ENCODE results near the gene MS4A6E. TPM values are rescaled to one million over a fixed set of nuclear protein-coding genes. Genes with fewer than 3 reads are reported as not detected.

Gene MS4A6E
- total RNA-seq, 1 experiment from 2014 or later = not detected

- ChIA-PET POLR2A (no interaction called here), RAD21 (ENCODE audit: low non-redundant PET in 1 of 2, low total read pairs in 2 of 2, uncharacterized antibody in 2 of 2, unreplicated experiment in 2 of 2) (no interaction called here), CTCF (no interaction called here)
- Histone ChIP-seq H3K36me3 (ENCODE audit: control insufficient read depth in 1 of 2, insufficient read depth in 2 of 2, low read length in 2 of 2) (no peaks in the 10 kb centered on the region), H3K9me2 (ENCODE audit: insufficient read depth) (no peaks in the 10 kb centered on the region), H3K9ac (ENCODE audit: low read length) (no peak overlapping the region), H3K79me2 (ENCODE audit: insufficient read depth, low read length) (no peaks in the 10 kb centered on the region), H3K4me3 (replicated peaks in 1 of 2; ENCODE audit: low read depth in 1 of 2, low read length in 2 of 2) (no peak overlapping the region), H3K4me2 (ENCODE audit: low read length) (no peak overlapping the region), H3K27ac (ENCODE audit: low read depth, low read length) (no peak overlapping the region), H3K9me3 (ENCODE audit: control insufficient read depth in 1 of 2, insufficient read depth in 1 of 2, low read depth in 1 of 2, low read length in 2 of 2) (no peaks in the 10 kb centered on the region), H3K4me1 (ENCODE audit: control insufficient read depth in 1 of 2, insufficient read depth in 2 of 2, low read length in 2 of 2) (no peaks in the 10 kb centered on the region), H4K20me1 (ENCODE audit: insufficient read depth) (no peaks in the 10 kb centered on the region), H2AFZ (ENCODE audit: low read depth, low read length, poor library complexity, severe bottlenecking) (no peak overlapping the region), H3K27me3 (ENCODE audit: insufficient read depth, low read length) (no peaks in the 10 kb centered on the region; the same call in 1 of the 2 replicates)
- DNase-seq (ENCODE audit: low read depth, low spot score) (no peak), ATAC-seq (no peak)
- intact Hi-C loops (cut with micrococcal nuclease) = no loop called here
- TF ChIP-seq SRF (IDR thresholded peaks at IDR 0.05; ENCODE audit: low read depth) = no peak
- no peak for TF ChIP-seq CBX3 (IDR thresholded peaks at IDR 0.05; ENCODE audit: low read depth)
- TF ChIP-seq EGR1 (IDR thresholded peaks at IDR 0.05; ENCODE audit: low read depth) = no peak
- TF ChIP-seq POLR2AphosphoS5 (IDR thresholded peaks at IDR 0.05; ENCODE audit: low read depth, low read length) = no peak
- TF ChIP-seq YY1 (IDR thresholded peaks at IDR 0.05; ENCODE audit: extremely low read depth, insufficient replicate concordance, low read depth, low read length) = no peak
- TF ChIP-seq EZH2phosphoT487 (IDR thresholded peaks at IDR 0.05; ENCODE audit: borderline replicate concordance) = no peak
- BruUV-seq (replicated peaks) = no TSS peak
Measured at GRCh38 chr11:60349990-60350389, 22.9 kb downstream of the MS4A6E start.

- no peak overlapping the region for H3K4me3 ChIP-seq (replicated peaks in 1 of 2; ENCODE audit: low read depth in 1 of 2, low read length in 2 of 2)
- peaks cover 0 to 5% of the 10 kb centered on the region in 2 experiments; a peak in 1 of 4 replicates for H3K9me3 ChIP-seq (ENCODE audit: control insufficient read depth in 1 of 2, insufficient read depth in 1 of 2, low read depth in 1 of 2, low read length in 2 of 2)
- intact Hi-C loops (cut with micrococcal nuclease) = no loop called here
- no peaks in the 10 kb centered on the region for H4K20me1 ChIP-seq (ENCODE audit: insufficient read depth)
- H2AFZ ChIP-seq (ENCODE audit: low read depth, low read length, poor library complexity, severe bottlenecking) = no peak overlapping the region
- CTCF ChIA-PET = no interaction called here
- H3K79me2 ChIP-seq (ENCODE audit: insufficient read depth, low read length) = no peaks in the 10 kb centered on the region
- no peaks in the 10 kb centered on the region for H3K4me1 ChIP-seq (ENCODE audit: control insufficient read depth in 1 of 2, insufficient read depth in 2 of 2, low read length in 2 of 2)
- BruUV-seq (replicated peaks) = no TSS peak
- no peak overlapping the region for H3K4me2 ChIP-seq (ENCODE audit: low read length)
- ATAC-seq (no peak), DNase-seq (ENCODE audit: low read depth, low spot score) (no peak)
- POLR2A ChIA-PET = no interaction called here
- H3K27me3 ChIP-seq (ENCODE audit: insufficient read depth, low read length) = no peaks in the 10 kb centered on the region
- H3K27ac ChIP-seq (ENCODE audit: low read depth, low read length) = no peak overlapping the region
- H3K9ac ChIP-seq (ENCODE audit: low read length) = no peak overlapping the region
- RAD21 ChIA-PET (ENCODE audit: low non-redundant PET in 1 of 2, low total read pairs in 2 of 2, uncharacterized antibody in 2 of 2, unreplicated experiment in 2 of 2) = no interaction called here
- no peaks in the 10 kb centered on the region for H3K36me3 ChIP-seq (ENCODE audit: control insufficient read depth in 1 of 2, insufficient read depth in 2 of 2, low read length in 2 of 2)
- no peaks in the 10 kb centered on the region for H3K9me2 ChIP-seq (ENCODE audit: insufficient read depth)
- TF ChIP-seq, protein P1, sequence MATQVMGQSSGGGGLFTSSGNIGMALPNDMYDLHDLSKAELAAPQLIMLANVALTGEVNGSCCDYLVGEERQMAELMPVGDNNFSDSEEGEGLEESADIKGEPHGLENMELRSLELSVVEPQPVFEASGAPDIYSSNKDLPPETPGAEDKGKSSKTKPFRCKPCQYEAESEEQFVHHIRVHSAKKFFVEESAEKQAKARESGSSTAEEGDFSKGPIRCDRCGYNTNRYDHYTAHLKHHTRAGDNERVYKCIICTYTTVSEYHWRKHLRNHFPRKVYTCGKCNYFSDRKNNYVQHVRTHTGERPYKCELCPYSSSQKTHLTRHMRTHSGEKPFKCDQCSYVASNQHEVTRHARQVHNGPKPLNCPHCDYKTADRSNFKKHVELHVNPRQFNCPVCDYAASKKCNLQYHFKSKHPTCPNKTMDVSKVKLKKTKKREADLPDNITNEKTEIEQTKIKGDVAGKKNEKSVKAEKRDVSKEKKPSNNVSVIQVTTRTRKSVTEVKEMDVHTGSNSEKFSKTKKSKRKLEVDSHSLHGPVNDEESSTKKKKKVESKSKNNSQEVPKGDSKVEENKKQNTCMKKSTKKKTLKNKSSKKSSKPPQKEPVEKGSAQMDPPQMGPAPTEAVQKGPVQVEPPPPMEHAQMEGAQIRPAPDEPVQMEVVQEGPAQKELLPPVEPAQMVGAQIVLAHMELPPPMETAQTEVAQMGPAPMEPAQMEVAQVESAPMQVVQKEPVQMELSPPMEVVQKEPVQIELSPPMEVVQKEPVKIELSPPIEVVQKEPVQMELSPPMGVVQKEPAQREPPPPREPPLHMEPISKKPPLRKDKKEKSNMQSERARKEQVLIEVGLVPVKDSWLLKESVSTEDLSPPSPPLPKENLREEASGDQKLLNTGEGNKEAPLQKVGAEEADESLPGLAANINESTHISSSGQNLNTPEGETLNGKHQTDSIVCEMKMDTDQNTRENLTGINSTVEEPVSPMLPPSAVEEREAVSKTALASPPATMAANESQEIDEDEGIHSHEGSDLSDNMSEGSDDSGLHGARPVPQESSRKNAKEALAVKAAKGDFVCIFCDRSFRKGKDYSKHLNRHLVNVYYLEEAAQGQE (IDR thresholded peaks at IDR 0.05; ENCODE audit: low read depth) = no peak
- TF ChIP-seq ZBTB33 (IDR thresholded peaks at IDR 0.05; ENCODE audit: extremely low read depth, insufficient replicate concordance, low read length) (no peak), CTCF (IDR thresholded peaks at IDR 0.05 in 2 of 3, conservative IDR thresholded peaks at IDR 0.05 in 1 of 3; ENCODE audit: borderline replicate concordance in 1 of 3, insufficient read depth in 1 of 3, low read depth in 2 of 3, low read length in 2 of 3) (no peak), EZH2phosphoT487 (IDR thresholded peaks at IDR 0.05; ENCODE audit: borderline replicate concordance) (no peak), FOSL1 (IDR thresholded peaks at IDR 0.05; ENCODE audit: low read depth) (no peak), ZNF274 (IDR thresholded peaks at IDR 0.05; ENCODE audit: low read depth, low read length) (no peak), ELF1 (IDR thresholded peaks at IDR 0.05; ENCODE audit: borderline replicate concordance, low read depth) (no peak)
- TF ChIP-seq, protein P2, sequence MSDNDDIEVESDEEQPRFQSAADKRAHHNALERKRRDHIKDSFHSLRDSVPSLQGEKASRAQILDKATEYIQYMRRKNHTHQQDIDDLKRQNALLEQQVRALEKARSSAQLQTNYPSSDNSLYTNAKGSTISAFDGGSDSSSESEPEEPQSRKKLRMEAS (IDR thresholded peaks at IDR 0.05) = no peak
Measured at GRCh38 chr11:60357771-60358170, 30.7 kb downstream of the MS4A6E start.

All from HCT116 (cell line).